HG03095 (cell line): ENCODE data around the gene RBM47.
"Not testable (repeated sequence)": the region's sequence is repeated elsewhere in the genome, so short reads cannot be mapped to it uniquely, and the experiment has no call there.

Experiments
- ATAC-seq: cut with Tn5 transposase; IDR thresholded peaks from one replicate; pipeline ENCODE4 v1.9.1; 2021; ENCODE audit warnings: moderate library complexity; ENCODE audit not compliant: unreplicated experiment

The RBM47 gene

GRCh38 chr4:40564815-40565483, 64.7 kb downstream of the RBM47 start:
- ATAC-seq: no peak

DNA sequence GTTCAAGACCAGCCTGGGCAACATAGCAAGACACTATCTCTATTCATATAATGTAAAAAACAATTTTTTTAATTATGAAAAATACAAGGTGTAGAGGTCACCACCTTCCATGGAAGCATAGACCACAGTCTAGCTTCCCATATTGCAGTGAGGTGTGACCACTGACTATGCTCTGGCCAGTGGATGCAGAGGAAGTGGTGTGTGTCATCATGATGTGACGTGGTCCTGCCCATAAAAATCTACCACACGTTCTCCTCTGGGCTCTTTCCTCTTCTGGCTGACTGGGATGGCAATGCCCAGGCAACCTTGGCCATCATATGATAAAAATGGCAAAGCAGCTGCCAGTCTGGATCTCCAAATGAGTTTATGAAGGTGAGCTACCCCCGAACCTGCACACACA, 65.7 kb downstream of the RBM47 start:
- ATAC-seq: no peak

DNA sequence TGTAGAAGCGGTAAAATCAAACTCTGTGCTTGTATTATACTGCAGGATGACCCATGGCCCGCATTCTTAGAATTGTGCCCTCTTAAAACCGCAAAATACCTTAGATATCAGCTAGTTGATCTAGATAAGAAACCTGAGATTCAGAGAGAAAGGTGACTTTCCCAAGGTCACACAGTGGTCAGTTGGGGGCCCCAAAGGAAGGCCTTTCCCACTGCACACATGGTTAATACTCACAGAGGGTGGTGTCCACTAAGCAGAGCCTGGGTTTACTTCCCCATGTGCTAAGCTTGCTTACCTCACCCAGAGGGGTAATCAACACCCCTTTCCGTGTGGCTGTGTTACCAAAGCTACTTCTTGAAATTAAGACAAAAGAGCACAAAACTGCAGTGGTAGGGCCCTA, 66.3 kb downstream of the RBM47 start:
- no peak for ATAC-seq

GRCh38 chr4:40562681-40563080, 67.0 kb downstream of the RBM47 start:
- ATAC-seq: no peak

DNA sequence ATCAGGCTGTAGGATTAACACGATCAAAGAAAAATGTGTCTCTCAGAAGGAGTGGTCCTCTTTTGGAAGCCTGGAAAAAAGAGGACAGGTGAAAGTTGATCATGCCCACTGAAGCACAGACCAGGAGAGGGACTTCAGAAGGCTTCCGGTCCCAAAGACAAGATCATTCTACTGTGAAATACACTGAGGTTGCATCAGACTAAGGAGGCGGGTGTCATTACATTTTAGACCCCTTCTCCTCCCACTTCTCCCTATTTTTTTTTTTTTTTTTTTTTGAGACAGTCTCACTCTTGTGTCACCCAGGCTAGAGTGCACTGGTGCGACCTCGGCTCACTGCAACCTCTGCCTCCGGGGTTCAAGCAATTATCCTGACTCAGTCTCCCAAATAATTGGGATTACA, 67.5 kb downstream of the RBM47 start:
- no peak for ATAC-seq

- not testable (repeated sequence) for ATAC-seq
These were observed 68.0 kb downstream of the RBM47 start for GRCh38 chr4:40561543-40562177.

GRCh38 chr4:40559585-40560465, 69.8 kb downstream of the RBM47 start:
- no peak for ATAC-seq

DNA sequence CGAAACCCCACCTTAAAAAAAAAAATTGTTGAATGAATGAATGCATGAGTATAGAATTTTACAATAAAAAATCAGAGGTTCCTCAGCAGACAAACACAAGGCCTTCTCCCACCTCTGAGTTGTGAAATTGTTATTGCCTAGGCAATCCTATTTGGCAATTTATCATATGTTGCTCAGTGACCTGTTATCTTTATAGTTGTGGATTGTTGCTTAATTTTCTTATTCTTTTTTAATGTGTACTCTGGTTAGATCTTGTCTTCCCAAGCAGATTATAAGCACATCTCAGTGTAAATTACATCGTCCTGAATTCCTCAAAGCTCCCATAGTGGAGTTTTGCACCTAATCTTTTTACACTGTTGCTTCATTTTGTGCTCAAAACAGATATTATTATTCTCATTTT, 71.9 kb downstream of the RBM47 start:
- ATAC-seq: no peak

- no peak for ATAC-seq
These were observed 74.3 kb downstream of the RBM47 start for GRCh38 chr4:40555176-40555900.

GRCh38 chr4:40554641-40555040, 75.0 kb downstream of the RBM47 start:
- not testable (repeated sequence) for ATAC-seq

GRCh38 chr4:40553995-40554394, 75.7 kb downstream of the RBM47 start:
- ATAC-seq: no peak

- no peak for ATAC-seq
These were observed 77.1 kb downstream of the RBM47 start for GRCh38 chr4:40552536-40552935.

- not testable (repeated sequence) for ATAC-seq
These were observed 78.0 kb downstream of the RBM47 start for GRCh38 chr4:40551568-40552136.

GRCh38 chr4:40550948-40551462, 78.7 kb downstream of the RBM47 start:
- peak; percentile 66 for ATAC-seq

- no peak for ATAC-seq
These were observed 79.5 kb downstream of the RBM47 start for GRCh38 chr4:40550196-40550595.

- ATAC-seq: no peak
These were observed 81.4 kb downstream of the RBM47 start for GRCh38 chr4:40548256-40548655.

DNA sequence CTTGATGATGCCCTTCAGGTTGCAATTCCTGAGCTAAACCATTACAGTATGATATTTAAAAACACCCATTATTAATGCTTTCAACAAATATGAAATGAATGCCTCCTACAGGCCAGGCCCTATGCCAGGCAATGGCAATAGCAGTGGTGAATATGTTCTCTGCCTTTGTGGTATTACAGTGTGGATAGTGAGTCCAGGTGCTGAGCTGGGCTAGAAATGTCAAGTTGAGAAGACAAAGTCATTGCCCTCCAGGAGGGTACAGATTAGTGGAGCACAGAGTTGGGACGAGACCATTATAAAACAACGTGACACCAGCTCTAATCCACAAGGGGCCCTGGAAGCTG, 81.9 kb downstream of the RBM47 start:
- no peak for ATAC-seq

DNA sequence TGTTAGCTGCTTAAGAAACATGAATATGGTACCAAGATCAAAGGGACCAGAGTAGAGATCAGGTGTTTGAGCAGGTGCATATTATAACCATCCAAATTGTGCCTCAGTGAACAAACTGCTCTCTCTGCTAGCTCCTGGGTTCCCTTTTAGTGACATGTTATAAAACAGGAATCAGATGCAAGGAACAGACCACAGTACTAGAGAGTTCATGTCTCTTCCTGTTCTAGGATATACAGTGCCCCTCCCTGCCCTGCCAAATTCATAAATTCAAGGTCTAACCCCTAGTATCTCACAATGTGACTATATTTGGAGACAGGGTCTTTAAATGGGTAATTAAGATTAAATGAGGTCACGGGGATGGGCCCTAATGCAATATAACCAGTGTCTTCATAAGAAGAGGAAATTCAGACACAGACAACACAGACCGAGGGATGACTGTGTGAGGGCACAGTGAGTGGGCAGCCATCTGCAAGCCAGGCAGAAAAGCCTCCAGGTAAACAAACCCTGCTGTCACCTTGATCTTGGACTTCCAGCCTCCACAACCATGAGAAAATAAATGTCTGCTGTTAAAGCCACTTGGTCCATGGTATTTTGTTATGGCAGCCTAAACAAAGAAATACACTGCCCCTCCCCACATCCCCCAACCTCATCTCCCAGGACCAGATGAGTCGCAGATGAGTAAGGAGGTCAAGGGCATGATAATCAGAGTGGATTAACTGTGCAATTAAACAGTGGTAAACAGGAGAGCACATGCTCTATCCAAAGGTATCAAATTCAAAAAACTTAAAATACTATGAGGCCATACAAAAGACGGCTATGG, 82.5 kb downstream of the RBM47 start:
- ATAC-seq: no peak

- no peak for ATAC-seq
These were observed 83.2 kb downstream of the RBM47 start for GRCh38 chr4:40546506-40546905.

GRCh38 chr4:40545487-40545886, 84.2 kb downstream of the RBM47 start:
- ATAC-seq: not testable (repeated sequence)
